HG03521 (cell line): ENCODE data around the gene MAG.
A peak's percentile ranks its signal among the peaks of the same experiment; 100 is the strongest.

ENCODE experiments used
- ATAC-seq: cut with Tn5 transposase; IDR thresholded peaks from one replicate; pipeline ENCODE4 v1.9.1; 2021; ENCODE audit warnings: mild to moderate bottlenecking, moderate library complexity; ENCODE audit not compliant: unreplicated experiment

Gene MAG

GRCh38 chr19:35291916-35292315, at the start of gene MAG:
Gene MAG (plus strand): TSS chr19:35292161. CDS start chr19:35295409, 3,248 bp downstream.
- no peak for ATAC-seq

GRCh38 chr19:35246466-35247092, 45.4 kb upstream of the MAG start:
- ATAC-seq = no peak

GRCh38 chr19:35247526-35248309, 44.2 kb upstream of the MAG start:
- peak; percentile 37 for ATAC-seq

- peak; percentile 76 for ATAC-seq
These were observed 43.4 kb upstream of the MAG start, which contains the start of gene LSR for GRCh38 chr19:35248310-35249145. Gene LSR (plus strand): TSS chr19:35249002. CDS start chr19:35249023, 21 bp downstream.

GRCh38 chr19:35249146-35249847, 42.7 kb upstream of the MAG start:
- no peak for ATAC-seq

- ATAC-seq = no peak
These were observed 41.9 kb upstream of the MAG start for GRCh38 chr19:35249848-35250711.

GRCh38 chr19:35251456-35251855, 40.5 kb upstream of the MAG start:
- no peak for ATAC-seq

- no peak for ATAC-seq
These were observed 38.4 kb upstream of the MAG start for GRCh38 chr19:35253316-35254286.

GRCh38 chr19:35254341-35255297, 37.3 kb upstream of the MAG start:
- ATAC-seq = no peak

GRCh38 chr19:35256566-35256965, 35.4 kb upstream of the MAG start:
- no peak for ATAC-seq

GRCh38 chr19:35257113-35257461, 34.9 kb upstream of the MAG start:
- ATAC-seq = no peak

- no peak for ATAC-seq
These were observed 31.2 kb upstream of the MAG start for GRCh38 chr19:35260694-35261304.

- no peak for ATAC-seq
These were observed 30.4 kb upstream of the MAG start for GRCh38 chr19:35261356-35262100.

- no peak for ATAC-seq
These were observed 29.7 kb upstream of the MAG start for GRCh38 chr19:35262101-35262761.

GRCh38 chr19:35264268-35265125, 27.5 kb upstream of the MAG start:
- ATAC-seq = no peak
